H1 (cell line): ENCODE measurements around the gene FOXO1.

Experiments used
- ATF2 ChIP-seq: IDR thresholded peaks from 2 replicates; pipeline ENCODE4 v1.6.1; 2012; ENCODE audit warnings: low read length, inconsistent platforms
- CTCF ChIP-seq, 3 experiments: IDR thresholded peaks; 1 replicate in 2 of 3; 2 replicates in 1 of 3; pipeline versions ENCODE4 v1.5.1 to v1.6.1; 2011; ENCODE audit warnings: low read length in 3 of 3, mild to moderate bottlenecking in 3 of 3, inconsistent platforms in 2 of 3, low read depth in 1 of 3, moderate library complexity in 1 of 3; ENCODE audit not compliant: insufficient read depth in 1 of 3; ENCODE audit errors: control extremely low read depth in 1 of 3
- GABPA ChIP-seq: IDR thresholded peaks from 2 replicates; pipeline ENCODE4 v1.6.1; 2011; ENCODE audit warnings: mild to moderate bottlenecking, low read length, moderate library complexity, borderline replicate concordance; ENCODE audit not compliant: insufficient read depth
- POLR2A ChIP-seq, 2 experiments: IDR thresholded peaks; 1 replicate in 1 of 2; 2 replicates in 1 of 2; pipeline ENCODE4 v1.6.1; 2011; ENCODE audit warnings: low read depth in 2 of 2, low read length in 2 of 2, mild to moderate bottlenecking in 2 of 2; ENCODE audit errors: control extremely low read depth in 1 of 2
- POLR2AphosphoS5 ChIP-seq: IDR thresholded peaks from 2 replicates; pipeline ENCODE4 v1.6.1; 2011; ENCODE audit warnings: low read depth, low read length
- RXRA ChIP-seq: IDR thresholded peaks from 2 replicates; pipeline ENCODE4 v1.6.1; 2011; ENCODE audit warnings: low read depth, mild to moderate bottlenecking, low read length, moderate library complexity; ENCODE audit not compliant: insufficient read depth
- TF ChIP-seq, protein P1 (sequence below): IDR thresholded peaks from 2 replicates; pipeline ENCODE4 v1.6.1; 2011; ENCODE audit warnings: low read depth, mild to moderate bottlenecking, low read length; ENCODE audit not compliant: insufficient read depth

DNA sequence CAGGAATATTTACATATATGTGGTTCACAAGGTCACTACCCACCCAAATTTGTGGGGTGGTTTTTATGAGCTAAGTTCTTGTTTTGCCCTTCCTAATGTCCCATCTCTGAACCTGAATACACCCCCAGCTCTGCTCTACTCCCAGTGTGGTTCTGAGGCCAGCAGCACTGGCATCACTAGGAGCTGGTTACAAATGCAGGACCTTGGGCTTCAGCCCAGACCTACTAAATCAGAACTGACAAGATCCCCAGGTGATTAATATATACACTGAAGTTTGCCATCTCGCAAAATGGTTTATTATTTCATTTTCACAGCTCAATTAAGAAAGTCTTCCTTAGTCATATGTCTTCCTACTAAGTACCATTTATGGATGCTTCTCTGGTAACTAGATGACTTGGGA, 67.9 kb downstream of the FOXO1 start:
- TF ChIP-seq CTCF (IDR thresholded peaks at IDR 0.05; ENCODE audit: control extremely low read depth in 1 of 3, insufficient read depth in 1 of 3, low read depth in 1 of 3, low read length in 3 of 3) = no peak
- no peak for TF ChIP-seq POLR2A (IDR thresholded peaks at IDR 0.05; ENCODE audit: control extremely low read depth in 1 of 2, low read depth in 2 of 2, low read length in 2 of 2)
- no peak for TF ChIP-seq ATF2
- TF ChIP-seq, protein P1, sequence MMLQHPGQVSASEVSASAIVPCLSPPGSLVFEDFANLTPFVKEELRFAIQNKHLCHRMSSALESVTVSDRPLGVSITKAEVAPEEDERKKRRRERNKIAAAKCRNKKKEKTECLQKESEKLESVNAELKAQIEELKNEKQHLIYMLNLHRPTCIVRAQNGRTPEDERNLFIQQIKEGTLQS = no peak
- TF ChIP-seq GABPA = no peak
- TF ChIP-seq RXRA = no peak
- TF ChIP-seq POLR2AphosphoS5 = no peak
